GM12878 (cell line): Measurements from ENCODE around the gene ZMYND10. TPM values are rescaled to one million over a fixed set of nuclear protein-coding genes. Genes with fewer than 3 reads are reported as not detected.

Experiments used
- ATAC-seq: fragments of 200-7000 bp; cut with Tn5 transposase; 3 replicates; pipeline ENCODE4 v1.9.1; 2020; ENCODE audit warnings: mild to moderate bottlenecking, moderate library complexity
- BruUV-seq: library from RNA; stranded (reverse); fragments of 400-500 nt; replicated peaks from 2 replicates; lab custom pipeline; 2021; lab: Mats Ljungman, UMichigan
- CTCF ChIA-PET: fragments of 300-600 bp; sonication (Branson Sonifier 250); formaldehyde crosslinking; extraction: SDS; loops from one replicate; lab custom pipeline; 2021; ENCODE audit warnings: inconsistent platforms; lab: Yijun Ruan, JAX
- POLR2A ChIA-PET: fragments of 350-600 bp; formaldehyde crosslinking; extraction: SDS; loops from one replicate; lab custom pipeline; 2021; ENCODE audit warnings: inconsistent platforms; lab: Charles Lee
- RAD21 ChIA-PET: fragments of 300-600 bp; sonication (Branson Sonifier 250); formaldehyde crosslinking; loops from one replicate; lab custom pipeline; 2023; ENCODE audit warnings: antibody characterized with exemption; ENCODE audit not compliant: unreplicated experiment; lab: Charles Lee
- SMC1A ChIA-PET: fragments of 300-600 bp; sonication (Branson Sonifier 250); formaldehyde crosslinking; loops from one replicate; lab custom pipeline; 2023; ENCODE audit not compliant: unreplicated experiment, uncharacterized antibody; lab: Charles Lee
- DNase-seq: peaks from one replicate; pipeline ENCODE4 v3.0.0-alpha.2; 2011; ENCODE audit warnings: low read depth, low spot score
- FAIRE-seq: peaks from 3 replicates; lab custom pipeline; 2011; peaks lifted over from hg19 to GRCh38; lab: Jason Lieb, UNC
- H2AFZ ChIP-seq: 2 replicates; pipeline ENCODE4 v1.6.0; 2011; ENCODE audit warnings: low read depth, low read length, control low read depth; ENCODE audit not compliant: control insufficient read depth
- H3K27ac ChIP-seq: 2 replicates; pipeline ENCODE4 v1.5.1; 2011; ENCODE audit warnings: control low read depth; ENCODE audit not compliant: control insufficient read depth, insufficient read depth
- H3K27me3 ChIP-seq, 2 experiments: replicated peaks in 1 of 2; 2 replicates each; pipeline versions ENCODE4 v1.6.0 to v1.6.1; 2011; ENCODE audit warnings: low read length in 1 of 2; ENCODE audit not compliant: control insufficient read depth in 2 of 2, insufficient read depth in 2 of 2
- H3K36me3 ChIP-seq, 2 experiments: 2 replicates each; pipeline ENCODE4 v1.5.1; 2011; ENCODE audit warnings: low read length in 1 of 2; ENCODE audit not compliant: control insufficient read depth in 2 of 2, insufficient read depth in 2 of 2
- H3K4me1 ChIP-seq: 2 replicates; pipeline ENCODE4 v1.6.1; 2011; ENCODE audit warnings: mild to moderate bottlenecking, low read length, moderate library complexity, mixed read lengths; ENCODE audit not compliant: control insufficient read depth, insufficient read depth
- H3K4me2 ChIP-seq: 2 replicates; pipeline ENCODE4 v1.6.0; 2011; ENCODE audit warnings: control low read depth; ENCODE audit not compliant: control insufficient read depth, insufficient read depth
- H3K4me3 ChIP-seq: fragments of 200-600 bp; sonication (generic); 2 replicates; pipeline ENCODE4 v1.5.1; 2016
- H3K79me2 ChIP-seq: 2 replicates; pipeline ENCODE4 v1.6.0; 2011; ENCODE audit warnings: low read length; ENCODE audit not compliant: control insufficient read depth, insufficient read depth
- H3K9ac ChIP-seq: 2 replicates; pipeline ENCODE4 v1.8.0; 2011; ENCODE audit warnings: low read length, control low read depth, mixed read lengths; ENCODE audit not compliant: control insufficient read depth, insufficient read depth
- H3K9me3 ChIP-seq: replicated peaks from 3 replicates; pipeline ENCODE4 v1.5.1; 2011; ENCODE audit warnings: mild to moderate bottlenecking, low read length; ENCODE audit not compliant: control insufficient read depth, insufficient read depth
- H4K20me1 ChIP-seq: 2 replicates; pipeline ENCODE4 v1.6.0; 2011; ENCODE audit not compliant: control insufficient read depth, insufficient read depth
- BMI1 ChIP-seq: fragments of 450-650 bp; IDR thresholded peaks from 2 replicates; pipeline ENCODE4 v1.6.1; 2016; ENCODE audit warnings: mild to moderate bottlenecking, moderate library complexity, borderline replicate concordance
- CBFB ChIP-seq: IDR thresholded peaks from 2 replicates; pipeline ENCODE4 v1.6.1; 2016; ENCODE audit warnings: antibody characterized with exemption, low read depth
- GATAD2B ChIP-seq: fragments of 450-650 bp; conservative IDR thresholded peaks from 2 replicates; pipeline ENCODE4 v1.6.1; 2017; ENCODE audit warnings: low read depth, mild to moderate bottlenecking, moderate library complexity
- HDAC2 ChIP-seq: fragments of 200-600 bp; sonication (generic); IDR thresholded peaks from 2 replicates; pipeline ENCODE4 v1.6.1; 2017
- KLF5 ChIP-seq: fragments of 450-650 bp; IDR thresholded peaks from 2 replicates; pipeline ENCODE4 v1.6.1; 2014; ENCODE audit warnings: mild to moderate bottlenecking; ENCODE audit not compliant: partially characterized antibody
- NR2C2 ChIP-seq: IDR thresholded peaks from 2 replicates; pipeline ENCODE4 v1.6.1; 2011; ENCODE audit warnings: borderline replicate concordance, low read depth; ENCODE audit not compliant: control insufficient read depth, insufficient read length
- NRF1 ChIP-seq: conservative IDR thresholded peaks from 2 replicates; pipeline ENCODE4 v1.6.1; 2011; ENCODE audit warnings: mild to moderate bottlenecking, low read depth, low read length, improper control_type of control experiment
- PML ChIP-seq: IDR thresholded peaks from 2 replicates; pipeline ENCODE4 v1.6.1; 2012; ENCODE audit warnings: low read length, inconsistent platforms
- POLR2AphosphoS2 ChIP-seq: IDR thresholded peaks from 2 replicates; pipeline ENCODE4 v1.6.1; 2011; ENCODE audit warnings: low read depth, mild to moderate bottlenecking, low read length, improper control_type of control experiment, moderate library complexity
- RAD21 ChIP-seq: IDR thresholded peaks from 2 replicates; pipeline ENCODE4 v1.6.1; 2011; ENCODE audit warnings: mild to moderate bottlenecking, low read depth, low read length, moderate library complexity; ENCODE audit not compliant: insufficient read depth
- RAD51 ChIP-seq: fragments of 450-650 bp; IDR thresholded peaks from 2 replicates; pipeline ENCODE4 v1.6.1; 2016; ENCODE audit warnings: moderate library complexity, mild to moderate bottlenecking, inconsistent platforms
- RBBP5 ChIP-seq: fragments of 200-600 bp; sonication (generic); conservative IDR thresholded peaks from 2 replicates; pipeline ENCODE4 v1.6.1; 2016
- SREBF1 ChIP-seq: IDR thresholded peaks from 2 replicates; pipeline ENCODE4 v1.6.1; 2012; ENCODE audit warnings: mild to moderate bottlenecking, low read length
- TCF12 ChIP-seq: IDR thresholded peaks from 2 replicates; pipeline ENCODE4 v1.6.1; 2011; ENCODE audit warnings: low read depth, mild to moderate bottlenecking, low read length
- ZNF207 ChIP-seq: fragments of 450-650 bp; IDR thresholded peaks from 2 replicates; pipeline ENCODE4 v1.6.1; 2014; ENCODE audit warnings: antibody characterized with exemption, mild to moderate bottlenecking, borderline replicate concordance
- ZNF217 ChIP-seq: fragments of 450-650 bp; IDR thresholded peaks from 2 replicates; pipeline ENCODE4 v1.6.1; 2017; ENCODE audit warnings: antibody characterized with exemption, mild to moderate bottlenecking
- WGBS: methylation state at CpG from one replicate; pipeline ENCODE4 v1.1.6; 2016; ENCODE audit warnings: low lambda C conversion rate; ENCODE audit not compliant: insufficient replicate concordance, insufficient coverage; ENCODE audit errors: missing lambda C conversion rate; 5-methylcytosine and 5-hydroxymethylcytosine counted together
- in situ Hi-C: fragments of 300-500 bp; cut with MboI; formaldehyde crosslinking; loops from 9 replicates; pipeline ENCODE4 v1.14.3; 2018; ENCODE audit warnings: mixed read lengths
- intact Hi-C: fragments of 100-400 bp; cut with micrococcal nuclease; formaldehyde crosslinking; loops from one replicate; pipeline ENCODE4 v1.14.2; 2022; ENCODE audit not compliant: unreplicated experiment
- polyA plus RNA-seq, 11 experiments: library from polyadenylated mRNA; depleted of rRNA in 4 of 11; unstranded in 6 of 11; stranded (reverse) in 5 of 11; fragments of >200 nt; fragmentation: Nextera tagmentation in 4 of 11; fragmentation: Illumina TruSeq in 1 of 11; extraction: Ambion mirVana in 4 of 11; extraction: Trizol in 1 of 11; gene quantifications; 1 replicate in 1 of 11; 2 replicates in 10 of 11; pipeline versions ENCODE4 v1.2.1 to v1.2.3, GENCODE V29; 2011 to 2016; ENCODE audit warnings: inconsistent platforms in 2 of 11, missing spikeins in 2 of 11, low read depth in 1 of 11
- total RNA-seq, 4 experiments: library from RNA; depleted of rRNA in 3 of 4; stranded (reverse); fragments of >200 nt in 3 of 4; fragmentation: Illumina TruSeq in 1 of 4; extraction: Trizol in 1 of 4; gene quantifications; 2 replicates each; pipeline versions ENCODE4 v1.2.1 to v1.2.3, GENCODE V29; 2013 to 2021
- TF ChIP-seq, protein P1 (sequence below): fragments of 450-650 bp; IDR thresholded peaks from 2 replicates; pipeline ENCODE4 v1.6.1; 2017; ENCODE audit warnings: borderline replicate concordance
- TF ChIP-seq, protein P2 (sequence below): fragments of 450-650 bp; IDR thresholded peaks from 2 replicates; pipeline ENCODE4 v1.6.1; 2016; ENCODE audit warnings: mild to moderate bottlenecking, moderate library complexity, borderline replicate concordance

Gene ZMYND10
- total and polyA plus RNA-seq, 10 of the 15 experiments (the other 5 are each of a cell fraction or from before 2014, with no cell fraction given) = 0.11 to 1.0 (median 0.37) TPM

DNA sequence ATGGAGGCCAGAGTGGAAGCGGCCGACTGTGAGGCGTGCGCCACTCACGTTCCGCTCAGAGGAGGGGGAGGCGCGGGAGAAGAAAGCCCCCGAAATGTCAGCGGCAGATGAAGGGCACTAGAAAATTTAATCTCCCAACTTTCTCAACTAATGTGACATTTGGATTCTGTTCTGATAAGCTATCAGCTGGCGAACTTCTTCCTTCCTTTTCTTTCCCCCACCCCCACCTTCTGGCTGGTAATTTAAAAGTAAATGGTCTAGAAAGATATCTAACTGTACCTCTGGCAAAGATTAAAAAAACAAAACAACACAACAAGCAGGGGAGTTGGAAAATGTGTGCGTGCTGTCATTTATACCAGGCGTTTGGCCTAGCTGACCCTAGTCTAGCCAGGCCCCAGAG is 40.2 kb upstream of the ZMYND10 start (continued):
- TF ChIP-seq BMI1 (no peak), CBFB (no peak)
- TF ChIP-seq, all 136 proteins: peak for 0

DNA sequence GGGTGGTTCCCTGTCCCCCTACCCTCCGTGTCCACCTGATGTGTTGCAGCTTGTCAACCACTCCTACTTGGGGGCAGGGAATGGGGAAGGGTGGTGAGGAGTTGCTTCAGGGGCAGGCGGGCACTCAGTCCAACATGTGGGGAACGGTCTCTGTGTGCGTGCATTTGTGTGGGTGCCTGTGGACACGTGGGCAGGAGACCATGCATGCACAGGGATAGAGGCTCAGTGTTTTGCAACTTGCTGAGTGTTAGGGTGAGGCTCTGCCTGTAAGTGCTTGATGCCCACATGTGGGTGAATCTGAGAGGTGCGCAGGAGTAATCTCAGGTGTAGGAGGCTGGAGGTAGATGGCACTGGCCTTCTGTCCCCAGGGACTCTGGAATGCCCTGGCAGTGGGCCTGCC is 38.2 kb upstream of the ZMYND10 start:
- in situ Hi-C loops (no loop called here), intact Hi-C loops (no loop called here)
- TF ChIP-seq TCF12 (no peak), NRF1 (no peak), PML (no peak), NR2C2 (no peak), POLR2AphosphoS2 (no peak), HDAC2 (no peak), ZNF217 (no peak), RAD51 (no peak), RAD21 (no peak), KLF5 (no peak), ZNF207 (no peak), GATAD2B (no peak), SREBF1 (no peak), RBBP5 (no peak)
- TF ChIP-seq, protein P1, sequence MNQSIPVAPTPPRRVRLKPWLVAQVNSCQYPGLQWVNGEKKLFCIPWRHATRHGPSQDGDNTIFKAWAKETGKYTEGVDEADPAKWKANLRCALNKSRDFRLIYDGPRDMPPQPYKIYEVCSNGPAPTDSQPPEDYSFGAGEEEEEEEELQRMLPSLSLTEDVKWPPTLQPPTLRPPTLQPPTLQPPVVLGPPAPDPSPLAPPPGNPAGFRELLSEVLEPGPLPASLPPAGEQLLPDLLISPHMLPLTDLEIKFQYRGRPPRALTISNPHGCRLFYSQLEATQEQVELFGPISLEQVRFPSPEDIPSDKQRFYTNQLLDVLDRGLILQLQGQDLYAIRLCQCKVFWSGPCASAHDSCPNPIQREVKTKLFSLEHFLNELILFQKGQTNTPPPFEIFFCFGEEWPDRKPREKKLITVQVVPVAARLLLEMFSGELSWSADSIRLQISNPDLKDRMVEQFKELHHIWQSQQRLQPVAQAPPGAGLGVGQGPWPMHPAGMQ = no peak
- TF ChIP-seq, protein P2, sequence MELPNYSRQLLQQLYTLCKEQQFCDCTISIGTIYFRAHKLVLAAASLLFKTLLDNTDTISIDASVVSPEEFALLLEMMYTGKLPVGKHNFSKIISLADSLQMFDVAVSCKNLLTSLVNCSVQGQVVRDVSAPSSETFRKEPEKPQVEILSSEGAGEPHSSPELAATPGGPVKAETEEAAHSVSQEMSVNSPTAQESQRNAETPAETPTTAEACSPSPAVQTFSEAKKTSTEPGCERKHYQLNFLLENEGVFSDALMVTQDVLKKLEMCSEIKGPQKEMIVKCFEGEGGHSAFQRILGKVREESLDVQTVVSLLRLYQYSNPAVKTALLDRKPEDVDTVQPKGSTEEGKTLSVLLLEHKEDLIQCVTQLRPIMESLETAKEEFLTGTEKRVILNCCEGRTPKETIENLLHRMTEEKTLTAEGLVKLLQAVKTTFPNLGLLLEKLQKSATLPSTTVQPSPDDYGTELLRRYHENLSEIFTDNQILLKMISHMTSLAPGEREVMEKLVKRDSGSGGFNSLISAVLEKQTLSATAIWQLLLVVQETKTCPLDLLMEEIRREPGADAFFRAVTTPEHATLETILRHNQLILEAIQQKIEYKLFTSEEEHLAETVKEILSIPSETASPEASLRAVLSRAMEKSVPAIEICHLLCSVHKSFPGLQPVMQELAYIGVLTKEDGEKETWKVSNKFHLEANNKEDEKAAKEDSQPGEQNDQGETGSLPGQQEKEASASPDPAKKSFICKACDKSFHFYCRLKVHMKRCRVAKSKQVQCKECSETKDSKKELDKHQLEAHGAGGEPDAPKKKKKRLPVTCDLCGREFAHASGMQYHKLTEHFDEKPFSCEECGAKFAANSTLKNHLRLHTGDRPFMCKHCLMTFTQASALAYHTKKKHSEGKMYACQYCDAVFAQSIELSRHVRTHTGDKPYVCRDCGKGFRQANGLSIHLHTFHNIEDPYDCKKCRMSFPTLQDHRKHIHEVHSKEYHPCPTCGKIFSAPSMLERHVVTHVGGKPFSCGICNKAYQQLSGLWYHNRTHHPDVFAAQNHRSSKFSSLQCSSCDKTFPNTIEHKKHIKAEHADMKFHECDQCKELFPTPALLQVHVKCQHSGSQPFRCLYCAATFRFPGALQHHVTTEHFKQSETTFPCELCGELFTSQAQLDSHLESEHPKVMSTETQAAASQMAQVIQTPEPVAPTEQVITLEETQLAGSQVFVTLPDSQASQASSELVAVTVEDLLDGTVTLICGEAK = no peak
- Histone ChIP-seq H4K20me1 (no peaks in the 10 kb centered on the region), H3K79me2 (no peaks in the 10 kb centered on the region), H3K4me1 (no peaks in the 10 kb centered on the region), H3K36me3 (no peaks in the 10 kb centered on the region), H3K4me3 (no peak overlapping the region), H3K4me2 (no peak overlapping the region), H3K9me3 (no peaks in the 10 kb centered on the region), H3K27ac (no peak overlapping the region), H2AFZ (no peak overlapping the region), H3K27me3 (peaks cover 0 to 3% of the 10 kb centered on the region in 2 experiments; a peak in 2 of 4 replicates), H3K9ac (no peak overlapping the region)
- ChIA-PET SMC1A (no interaction called here), CTCF (no interaction called here), POLR2A (no interaction called here), RAD21 (no interaction called here)
- no peak for ATAC-seq
- no TSS peak for BruUV-seq
- no peak for FAIRE-seq
- 19% methylated on average over 6 of the region's 6 CpGs for WGBS
- no peak for DNase-seq
